Activated CD8-positive, alpha-beta T cell treated with anti-CD3 and anti-CD28 coated beads for 36 hours (primary cell): ENCODE data around the gene PRKCE. TPM values are rescaled to one million over a fixed set of nuclear protein-coding genes. Genes with fewer than 3 reads are reported as not detected.
A peak's percentile ranks its signal among the peaks of the same experiment; 100 is the strongest.

Source experiments
- ATAC-seq: fragments of 200-7000 bp; cut with Tn5 transposase; one replicate; pipeline ENCODE4 v1.10.0; 2021; ENCODE audit warnings: mild to moderate bottlenecking, moderate library complexity
- CTCF ChIA-PET: fragments of 350-600 bp; sonication (Branson Sonifier 250); formaldehyde crosslinking; loops from one replicate; lab custom pipeline; 2021; ENCODE audit warnings: antibody characterized with exemption; lab: Charles Lee
- POLR2A ChIA-PET: fragments of 350-600 bp; sonication (Branson Sonifier 250); formaldehyde crosslinking; loops from one replicate; lab custom pipeline; 2021; ENCODE audit warnings: antibody characterized with exemption; lab: Charles Lee
- DNase-seq: peaks from one replicate; pipeline ENCODE4 v3.0.0-alpha.2; 2020
- H3K27ac Mint-ChIP-seq: one replicate; pipeline ENCODE4 v1.8.0; 2021; ENCODE audit warnings: mild to moderate bottlenecking, mixed read lengths
- H3K27me3 Mint-ChIP-seq: one replicate; pipeline ENCODE4 v1.8.0; 2021; ENCODE audit warnings: mixed read lengths
- H3K36me3 Mint-ChIP-seq: one replicate; pipeline ENCODE4 v1.8.0; 2021; ENCODE audit warnings: low read depth, mixed read lengths
- H3K4me1 Mint-ChIP-seq: one replicate; pipeline ENCODE4 v1.8.0; 2021; ENCODE audit warnings: low read depth, mixed read lengths
- H3K4me3 Mint-ChIP-seq: one replicate; pipeline ENCODE4 v1.8.0; 2021; ENCODE audit warnings: mild to moderate bottlenecking, moderate library complexity, mixed read lengths
- H3K9me3 Mint-ChIP-seq: one replicate; pipeline ENCODE4 v1.8.0; 2021; ENCODE audit warnings: mixed read lengths
- intact Hi-C: fragments of 100-400 bp; cut with micrococcal nuclease; formaldehyde crosslinking; loops from one replicate; pipeline ENCODE4 v1.10.0; 2022
- total RNA-seq, 2 experiments: library from RNA; stranded (reverse); gene quantifications; one replicate each; pipeline ENCODE4 v1.2.3, GENCODE V29; 2021
- TF ChIP-seq, protein P1 (sequence below): fragments of 200-600 bp; IDR thresholded peaks from one replicate; pipeline ENCODE4 v1.8.0; 2022; ENCODE audit warnings: antibody characterized with exemption, mild to moderate bottlenecking

Gene PRKCE
- total RNA-seq, 2 experiments from 2014 or later: 11.5 to 11.9 TPM

DNA sequence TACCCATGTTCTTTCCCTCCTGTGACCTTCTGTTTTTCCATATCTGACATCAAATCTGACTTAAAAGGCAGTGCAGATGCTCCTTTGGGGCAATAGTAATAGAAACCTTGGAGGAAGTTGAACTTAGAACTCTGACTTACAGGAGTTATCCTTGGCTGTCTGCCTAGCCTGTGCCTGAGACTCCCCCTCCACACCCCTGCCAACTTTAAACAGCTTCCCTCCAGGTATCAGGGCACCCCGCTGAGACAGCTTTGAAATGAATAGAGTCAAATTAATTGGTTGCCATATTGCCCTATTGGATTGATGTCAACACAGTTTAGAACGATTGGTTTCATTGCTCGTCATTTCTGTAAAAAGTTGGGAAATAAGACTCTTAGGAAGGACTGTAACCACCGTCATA, 322.0 kb downstream of the PRKCE start:
- Mint-ChIP-seq H3K4me3 (no peak overlapping the region), H3K4me1 (no peaks in the 10 kb centered on the region), H3K36me3 (no peaks in the 10 kb centered on the region), H3K27me3 (no peaks in the 10 kb centered on the region), H3K9me3 (no peaks in the 10 kb centered on the region), H3K27ac (no peak overlapping the region)
- CTCF ChIA-PET: no interaction called here
- no peak for DNase-seq
- POLR2A ChIA-PET: no interaction called here
- TF ChIP-seq, protein P1, sequence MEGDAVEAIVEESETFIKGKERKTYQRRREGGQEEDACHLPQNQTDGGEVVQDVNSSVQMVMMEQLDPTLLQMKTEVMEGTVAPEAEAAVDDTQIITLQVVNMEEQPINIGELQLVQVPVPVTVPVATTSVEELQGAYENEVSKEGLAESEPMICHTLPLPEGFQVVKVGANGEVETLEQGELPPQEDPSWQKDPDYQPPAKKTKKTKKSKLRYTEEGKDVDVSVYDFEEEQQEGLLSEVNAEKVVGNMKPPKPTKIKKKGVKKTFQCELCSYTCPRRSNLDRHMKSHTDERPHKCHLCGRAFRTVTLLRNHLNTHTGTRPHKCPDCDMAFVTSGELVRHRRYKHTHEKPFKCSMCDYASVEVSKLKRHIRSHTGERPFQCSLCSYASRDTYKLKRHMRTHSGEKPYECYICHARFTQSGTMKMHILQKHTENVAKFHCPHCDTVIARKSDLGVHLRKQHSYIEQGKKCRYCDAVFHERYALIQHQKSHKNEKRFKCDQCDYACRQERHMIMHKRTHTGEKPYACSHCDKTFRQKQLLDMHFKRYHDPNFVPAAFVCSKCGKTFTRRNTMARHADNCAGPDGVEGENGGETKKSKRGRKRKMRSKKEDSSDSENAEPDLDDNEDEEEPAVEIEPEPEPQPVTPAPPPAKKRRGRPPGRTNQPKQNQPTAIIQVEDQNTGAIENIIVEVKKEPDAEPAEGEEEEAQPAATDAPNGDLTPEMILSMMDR: no peak
- intact Hi-C loops: no loop called here
- ATAC-seq: no peak

DNA sequence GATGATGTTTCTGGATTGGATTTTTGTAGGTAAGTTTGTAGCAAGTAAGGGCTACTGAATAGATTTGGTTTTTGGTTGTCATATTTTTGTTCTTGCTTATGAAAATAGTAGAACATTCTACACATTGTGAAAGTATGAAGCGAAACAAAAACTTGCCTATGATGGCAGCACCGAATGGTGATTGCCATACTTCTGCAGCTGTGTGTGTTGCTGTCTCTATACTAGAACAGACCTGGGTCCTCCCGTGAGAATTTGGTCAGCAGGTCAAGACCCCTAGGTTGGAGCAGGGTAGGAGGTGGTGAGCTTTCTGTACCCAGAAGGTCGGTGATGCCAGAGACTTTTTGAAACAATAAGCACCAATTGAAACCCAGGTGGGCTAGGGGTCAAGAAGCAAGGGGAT, 322.6 kb downstream of the PRKCE start:
- no peak for DNase-seq
- H3K4me1 Mint-ChIP-seq: no peaks in the 10 kb centered on the region
- no peaks in the 10 kb centered on the region for H3K9me3 Mint-ChIP-seq
- ATAC-seq: no peak
- TF ChIP-seq, protein P1: no peak
- POLR2A ChIA-PET: no interaction called here
- H3K27me3 Mint-ChIP-seq: no peaks in the 10 kb centered on the region
- no peaks in the 10 kb centered on the region for H3K36me3 Mint-ChIP-seq
- CTCF ChIA-PET: no interaction called here
- H3K27ac Mint-ChIP-seq: no peak overlapping the region
- intact Hi-C loops: no loop called here
- H3K4me3 Mint-ChIP-seq: no peak overlapping the region

DNA sequence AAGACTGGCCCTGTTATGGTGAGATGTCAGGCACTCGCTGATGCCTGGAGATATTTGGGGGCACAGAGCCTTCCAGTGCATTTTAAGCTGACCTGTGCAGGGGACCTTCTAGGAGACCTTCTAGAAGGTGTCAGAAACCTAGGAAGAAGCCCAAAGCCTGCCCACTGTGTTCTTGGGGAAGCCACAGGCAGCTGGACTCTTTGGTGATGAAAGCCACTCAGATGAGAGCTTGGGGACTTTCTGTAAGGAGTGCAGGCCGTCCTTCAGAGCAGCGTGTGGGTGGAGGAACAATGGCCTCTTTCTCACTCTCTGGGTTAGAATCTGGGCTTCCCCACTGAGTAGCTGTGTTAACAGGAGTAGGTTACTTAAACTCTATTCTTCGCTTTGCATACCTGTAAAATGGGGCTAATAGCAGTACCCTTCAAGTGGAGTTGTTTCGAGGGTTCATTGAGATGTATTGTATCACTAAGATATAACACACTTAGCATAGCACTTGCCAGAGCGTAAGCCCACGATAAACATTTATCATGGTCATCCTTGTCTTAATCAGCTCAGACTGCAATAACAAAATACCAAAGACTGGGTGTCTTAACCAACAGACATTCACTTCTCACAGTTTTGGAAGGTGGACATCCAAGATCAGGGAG, 323.4 kb downstream of the PRKCE start:
- no peaks in the 10 kb centered on the region for H3K4me1 Mint-ChIP-seq
- ChIA-PET POLR2A (interaction anchor here (0.7 kb wide), 1 partner anchor 10 kb away, joined by 3 read pairs; no protein-coding TSS in a partner anchor), CTCF (no interaction called here)
- H3K27ac Mint-ChIP-seq: no peak overlapping the region
- H3K9me3 Mint-ChIP-seq: no peaks in the 10 kb centered on the region
- TF ChIP-seq, protein P1: no peak
- intact Hi-C loops: no loop called here
- ATAC-seq: peak; percentile 53
- H3K4me3 Mint-ChIP-seq: no peak overlapping the region
- no peaks in the 10 kb centered on the region for H3K36me3 Mint-ChIP-seq
- DNase-seq: peak; percentile 15
- H3K27me3 Mint-ChIP-seq: no peaks in the 10 kb centered on the region

DNA sequence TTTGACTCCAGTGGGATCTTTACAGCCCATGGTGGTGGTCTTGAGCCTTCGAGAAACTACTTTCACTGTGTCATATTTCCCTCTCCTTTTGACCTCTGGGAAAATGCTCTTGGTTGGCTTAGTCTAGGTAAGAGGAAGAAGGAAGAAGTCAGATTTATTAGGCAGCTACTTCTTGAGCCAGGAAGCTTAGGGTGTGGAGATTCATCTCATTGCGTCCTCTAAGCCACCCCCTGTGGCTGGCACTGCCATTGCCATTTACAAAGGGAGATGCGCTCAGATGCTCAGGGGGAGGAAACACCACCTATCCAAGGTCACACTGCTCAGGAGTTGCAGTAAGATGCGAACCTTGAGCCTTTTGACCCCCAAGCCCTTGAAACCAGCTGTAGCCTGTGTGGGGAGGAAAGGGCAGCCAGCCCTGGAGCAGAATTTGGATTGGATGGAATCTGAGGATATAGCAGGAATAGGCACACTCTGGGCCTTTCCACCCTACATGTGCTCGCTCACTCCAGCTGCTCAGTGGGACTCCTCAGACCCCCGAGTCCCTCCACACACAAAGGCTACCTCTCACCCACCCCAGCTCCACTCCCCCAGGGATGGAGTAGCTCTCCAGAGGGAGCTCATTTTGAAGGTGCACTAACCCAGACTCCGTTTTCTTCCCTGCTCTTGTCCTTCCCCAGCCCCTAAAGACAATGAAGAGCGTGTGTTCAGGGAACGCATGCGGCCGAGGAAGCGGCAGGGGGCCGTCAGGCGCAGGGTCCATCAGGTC, 324.5 kb downstream of the PRKCE start:
- CTCF ChIA-PET: no interaction called here
- no peaks in the 10 kb centered on the region for H3K36me3 Mint-ChIP-seq
- TF ChIP-seq, protein P1: no peak
- DNase-seq: no peak
- no peaks in the 10 kb centered on the region for H3K4me1 Mint-ChIP-seq
- no peaks in the 10 kb centered on the region for H3K27me3 Mint-ChIP-seq
- ATAC-seq: no peak
- intact Hi-C loops: no loop called here
- H3K27ac Mint-ChIP-seq: no peak overlapping the region
- H3K4me3 Mint-ChIP-seq: no peak overlapping the region
- no peaks in the 10 kb centered on the region for H3K9me3 Mint-ChIP-seq
- POLR2A ChIA-PET: no interaction called here

DNA sequence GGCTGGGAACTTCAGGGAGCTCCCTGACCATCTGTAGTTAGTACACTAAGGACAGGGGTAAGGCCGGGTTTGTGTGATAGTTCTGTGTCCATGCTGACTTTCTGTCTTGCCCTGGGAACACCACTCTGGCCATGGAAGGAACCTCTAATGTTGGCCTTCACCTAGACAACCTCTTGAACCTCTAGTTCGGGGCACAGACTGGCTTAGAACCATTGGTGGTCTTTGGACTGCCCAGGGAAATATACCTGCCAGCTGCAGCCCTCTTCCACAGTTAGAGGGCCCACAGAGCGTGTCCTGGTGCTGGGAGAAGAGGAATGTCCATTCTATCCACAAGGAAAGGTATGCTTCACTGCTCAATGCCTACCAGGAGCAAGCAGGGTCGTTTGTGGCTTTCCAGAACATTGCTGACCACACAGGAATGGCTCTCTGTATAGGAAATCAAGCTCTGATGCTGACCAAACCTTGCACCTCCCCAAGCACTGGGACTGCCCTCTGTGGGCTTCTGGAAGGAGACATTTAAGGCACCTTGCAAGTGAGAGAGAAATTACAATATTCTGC, 326.9 kb downstream of the PRKCE start:
- H3K27me3 Mint-ChIP-seq: no peaks in the 10 kb centered on the region
- no peak overlapping the region for H3K27ac Mint-ChIP-seq
- H3K9me3 Mint-ChIP-seq: no peaks in the 10 kb centered on the region
- POLR2A ChIA-PET: no interaction called here
- intact Hi-C loops: no loop called here
- CTCF ChIA-PET: interaction anchor here (1.5 kb wide), 1 partner anchor 15 kb away, joined by 4 read pairs; no protein-coding TSS in a partner anchor
- TF ChIP-seq, protein P1: no peak
- H3K4me3 Mint-ChIP-seq: no peak overlapping the region
- no peaks in the 10 kb centered on the region for H3K36me3 Mint-ChIP-seq
- DNase-seq (no peak), ATAC-seq (no peak)
- no peaks in the 10 kb centered on the region for H3K4me1 Mint-ChIP-seq
